ENCODE measurements around the gene LIPT1. TPM values are rescaled to one million over a fixed set of nuclear protein-coding genes. Genes with fewer than 3 reads are reported as not detected.

Gene LIPT1
- total RNA-seq (2021; fragmentation: NEBNext Ultra II Directional; extraction: Animal tissue kit (Norgen Biotek cat#: 25700)): 8.8 and 10.9 TPM in 2 replicates
- polyA plus RNA-seq (2011; rRNA removed): 6.1 and 8.0 TPM in 2 replicates
- 10.1 TPM for polyA plus RNA-seq (2011; cell fraction: cytosol; rRNA removed)
- 8.5 TPM for polyA plus RNA-seq (2011; cell fraction: nucleus; rRNA removed)
- 6.8 to 9.1 TPM (median 6.9 TPM) in 4 replicates for polyA plus RNA-seq (2012, experiment 1 of 2)
- 0.84 TPM for polyA plus RNA-seq (2012, experiment 2 of 2)
- 8.0 TPM for polyA plus RNA-seq (2013, experiment 1 of 2)
- polyA plus RNA-seq (2013, experiment 2 of 2): 8.1 TPM
- polyA minus RNA-seq (2011; rRNA and poly(A)+ RNA removed): 3.1 and 7.0 TPM in 2 replicates
- polyA minus RNA-seq (2011; cell fraction: cytosol; rRNA and poly(A)+ RNA removed): 5.1 TPM
- polyA minus RNA-seq (2011; cell fraction: nucleus; rRNA and poly(A)+ RNA removed): 8.4 TPM
- long read RNA-seq, experiment 1, partial matches to known transcripts: 2 of 9 reads
- long read RNA-seq, experiment 1, other reads (novel, unspliced or antisense): 1 of 9 reads
- long read RNA-seq, experiment 2, partial matches to known transcripts: 3 of 14 reads
- long read RNA-seq, experiment 2, other reads (novel, unspliced or antisense): 2 of 14 reads

DNA sequence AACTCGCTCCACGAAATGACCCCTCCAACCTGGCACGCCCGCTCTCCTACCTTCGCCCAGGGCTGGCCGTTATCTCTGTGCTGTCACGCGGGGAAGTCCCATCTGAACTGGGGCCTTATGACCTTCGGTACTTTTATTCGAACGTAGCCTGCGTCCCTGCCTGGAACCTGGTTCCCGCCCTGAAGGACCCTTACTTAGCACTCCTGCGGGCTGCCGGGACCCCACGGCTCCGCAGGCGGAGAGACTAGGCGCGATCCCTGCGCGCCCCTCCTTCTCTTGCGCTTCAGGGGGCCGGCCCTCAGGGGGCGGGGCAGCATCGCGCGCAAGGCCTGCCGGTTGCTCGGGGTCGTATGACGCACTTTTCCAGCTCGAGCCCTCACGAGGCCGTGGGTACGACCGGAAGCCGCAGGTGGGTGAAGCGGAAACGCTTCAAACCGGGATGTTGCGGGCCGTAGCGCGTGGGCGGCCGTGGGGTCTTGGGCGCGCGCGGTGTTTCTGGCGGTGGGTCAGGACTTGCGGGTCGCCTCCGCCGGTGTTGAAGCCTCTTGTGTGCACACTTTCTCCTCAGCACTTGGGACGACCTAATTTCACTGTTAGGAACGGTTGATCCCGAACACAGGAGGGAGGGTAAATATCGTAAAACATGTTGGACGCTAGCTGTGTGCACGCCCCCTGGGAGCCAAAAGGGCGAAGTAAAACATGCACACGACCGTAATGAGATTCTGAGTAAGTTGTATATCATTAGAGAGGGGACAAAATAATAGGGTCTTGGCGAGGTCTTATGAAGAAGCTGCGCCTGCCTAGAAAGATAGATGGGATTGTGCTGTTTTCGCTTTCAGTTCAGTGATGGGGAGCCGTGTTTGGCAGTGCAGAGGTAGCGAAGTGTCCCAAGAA, at the start of gene LIPT1, which contains the start of gene TSGA10:
LIPT1 (plus strand) TSS at position 325 of the 894 bp plus-strand sequence. CDS start 6,991 bp downstream, outside the sequence.
TSGA10 (minus strand) TSS at position 300 of the 894 bp plus-strand sequence. CDS start 45,503 bp downstream, outside the sequence.
- Histone ChIP-seq H3K23ac (ENCODE audit: insufficient read length) (no peak within 1 kb of the TSS), H3K9ac (replicated peaks in 1 of 4; ENCODE audit: extremely low read depth in 1 of 4, low read depth in 3 of 4, low read length in 3 of 4) (peak within 1 kb of the TSS; percentile 39 to 88 (median 75)), H3K4me2 (ENCODE audit: insufficient read depth in 1 of 2, low read depth in 2 of 2, low read length in 2 of 2) (peak within 1 kb of the TSS; percentile 70 to 99), H3K79me2 (ENCODE audit: control insufficient read depth in 1 of 2, insufficient read depth in 2 of 2, low read length in 2 of 2) (peaks cover 0 to 7% of the 10 kb centered on the region in 2 experiments; a peak in 2 of 4 replicates), H3K4me3 (ENCODE audit: extremely low read depth in 1 of 4, insufficient read depth in 2 of 4, low read depth in 3 of 4, low read length in 4 of 4) (peak within 1 kb of the TSS; percentile 55 to 95 (median 82)), H3K27me3 (replicated peaks in 1 of 4; ENCODE audit: control insufficient read depth in 3 of 4, extremely low read depth in 1 of 4, insufficient read depth in 3 of 4, low read length in 3 of 4) (no peaks in the 10 kb centered on the region), H3K79me1 (ENCODE audit: low read depth, low read length) (no peaks in the 10 kb centered on the region), H2BK20ac (ENCODE audit: low read length) (no peak within 1 kb of the TSS), H3K27ac (ENCODE audit: low read depth, low read length) (peak within 1 kb of the TSS; percentile 79; the same call in 1 of the 2 replicates), H2BK120ac (replicated peaks; ENCODE audit: low read depth, low read length) (no peak within 1 kb of the TSS), H2BK5ac (ENCODE audit: low read depth, low read length) (peak within 1 kb of the TSS; percentile 58), H3K23me2 (ENCODE audit: low read depth, low read length) (peaks cover 11% of the 10 kb centered on the region), H3K4me1 (replicated peaks in 1 of 4; ENCODE audit: control insufficient read depth in 3 of 4, insufficient read depth in 4 of 4, low read length in 3 of 4) (peaks cover 0 to 8% (median 3%) of the 10 kb centered on the region in 4 experiments; a peak in 2 of 7 replicates), H4K91ac (replicated peaks; ENCODE audit: insufficient read length, low read length) (peak within 1 kb of the TSS; percentile 46), H3K18ac (ENCODE audit: extremely low read depth, low read length) (peak within 1 kb of the TSS; percentile 13), H2AFZ (ENCODE audit: low read length) (peak within 1 kb of the TSS; percentile 45), H2BK12ac (ENCODE audit: low read depth, low read length) (no peak within 1 kb of the TSS), H4K20me1 (replicated peaks in 1 of 2; ENCODE audit: control insufficient read depth in 1 of 2, insufficient read depth in 2 of 2, low read length in 2 of 2) (no peaks in the 10 kb centered on the region), H2AK5ac (ENCODE audit: low read depth, low read length) (no peak within 1 kb of the TSS), H3K4ac (replicated peaks; ENCODE audit: insufficient read length, low read depth, low read length) (peak within 1 kb of the TSS; percentile 27), H3K36me3 (ENCODE audit: control insufficient read depth in 2 of 4, insufficient read depth in 4 of 4, low read length in 3 of 4) (peaks cover 0 to 9% (median 0%) of the 10 kb centered on the region in 4 experiments; a peak in 2 of 8 replicates), H2BK15ac (ENCODE audit: low read length) (peak within 1 kb of the TSS; percentile 84; the same call in 1 of the 2 replicates), H4K5ac (ENCODE audit: insufficient read length, low read depth, low read length) (peak within 1 kb of the TSS; percentile 81), H3K9me3 (ENCODE audit: insufficient read depth in 2 of 2, low read depth in 1 of 2, low read length in 1 of 2) (no peaks in the 10 kb centered on the region), H3K56ac (replicated peaks; ENCODE audit: insufficient read length, low read depth, low read length) (no peak within 1 kb of the TSS), H4K8ac (ENCODE audit: extremely low read depth, insufficient read depth, low read length) (peak within 1 kb of the TSS; percentile 80; the same call in 1 of the 2 replicates), H3K14ac (ENCODE audit: insufficient read length) (no peak within 1 kb of the TSS)
- CTCF ChIA-PET (ENCODE audit: partially characterized antibody): no interaction called here
- WGBS, 2 experiments (ENCODE audit: extremely low coverage in 1 of 2, insufficient coverage in 1 of 2, insufficient read length in 1 of 2, insufficient replicate concordance in 2 of 2, low coverage in 1 of 2, low lambda C conversion rate in 2 of 2, missing lambda C conversion rate in 1 of 2): 2% methylated on average over 53 of the region's 70 CpGs; no CpG with 5 or more reads in 1 of the 2 experiments
- DNase-seq (ENCODE audit: low read depth in 1 of 2, low spot score in 2 of 2): peak; percentile 54 to 92
- POLR2A ChIA-PET (ENCODE audit: partially characterized antibody): interaction anchor here (0.6 to 7.7 kb wide), 7 partner anchors 8 to 330 kb away, joined by 3 to 45 read pairs (median 4); partner anchors contain the start of genes C2orf15, MITD1 and MRPL30
- FAIRE-seq: no peak
- TF ChIP-seq CREB1 (IDR thresholded peaks at IDR 0.05) (peak; percentile 80), NRF1 (IDR thresholded peaks at IDR 0.05; ENCODE audit: low read depth, low read length) (no peak), RXRA (IDR thresholded peaks at IDR 0.05; ENCODE audit: insufficient read depth, low read depth, low read length) (no peak), CBX8 (IDR thresholded peaks at IDR 0.05; ENCODE audit: borderline replicate concordance, low read depth, low read length) (no peak), POLR2A (IDR thresholded peaks at IDR 0.05; ENCODE audit: control extremely low read depth in 1 of 2, low read depth in 2 of 2, low read length in 2 of 2) (peak; percentile 50 to 90), MAFK (IDR thresholded peaks at IDR 0.05; ENCODE audit: low read depth, low read length) (no peak)
- TF ChIP-seq, protein P1, sequence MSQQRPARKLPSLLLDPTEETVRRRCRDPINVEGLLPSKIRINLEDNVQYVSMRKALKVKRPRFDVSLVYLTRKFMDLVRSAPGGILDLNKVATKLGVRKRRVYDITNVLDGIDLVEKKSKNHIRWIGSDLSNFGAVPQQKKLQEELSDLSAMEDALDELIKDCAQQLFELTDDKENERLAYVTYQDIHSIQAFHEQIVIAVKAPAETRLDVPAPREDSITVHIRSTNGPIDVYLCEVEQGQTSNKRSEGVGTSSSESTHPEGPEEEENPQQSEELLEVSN (IDR thresholded peaks at IDR 0.05): peak; percentile 59
- TF ChIP-seq, protein P2, sequence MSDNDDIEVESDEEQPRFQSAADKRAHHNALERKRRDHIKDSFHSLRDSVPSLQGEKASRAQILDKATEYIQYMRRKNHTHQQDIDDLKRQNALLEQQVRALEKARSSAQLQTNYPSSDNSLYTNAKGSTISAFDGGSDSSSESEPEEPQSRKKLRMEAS (IDR thresholded peaks at IDR 0.05): peak; percentile 90
